CD4-positive, alpha-beta T cell (primary cell): Measurements from ENCODE around the gene LRRC74A. TPM values are rescaled to one million over a fixed set of nuclear protein-coding genes. Genes with fewer than 3 reads are reported as not detected.

Experiments used
- ATAC-seq: fragments of 200-7000 bp; cut with Tn5 transposase; one replicate; pipeline ENCODE4 v1.10.0; 2022; ENCODE audit warnings: mild to moderate bottlenecking; ENCODE audit not compliant: poor library complexity
- CTCF ChIA-PET: fragments of 350-600 bp; sonication (Branson Sonifier 250); formaldehyde crosslinking; loops from one replicate; lab custom pipeline; 2021; ENCODE audit warnings: antibody characterized with exemption, inconsistent platforms; lab: Charles Lee
- POLR2A ChIA-PET: fragments of 350-600 bp; sonication (Branson Sonifier 250); formaldehyde crosslinking; loops from one replicate; lab custom pipeline; 2021; ENCODE audit warnings: antibody characterized with exemption, inconsistent platforms; lab: Charles Lee
- DNase-seq, 14 experiments: peaks; one replicate each; pipeline ENCODE4 v3.0.0-alpha.2; 2013 to 2020; ENCODE audit warnings: mixed read lengths in 2 of 14
- H3K27ac ChIP-seq, 2 donors: one replicate each; pipeline versions ENCODE4 v1.5.1 to v1.7.0; 2013; ENCODE audit warnings: low read length in 2 of 2, low read depth in 1 of 2, mild to moderate bottlenecking in 1 of 2
- H3K27me3 ChIP-seq, 2 experiments: 1 replicate in 1 of 2; 2 replicates in 1 of 2; pipeline versions ENCODE4 v1.6.1 to v1.7.0; 2013; ENCODE audit warnings: low read length in 2 of 2, control low read depth in 1 of 2, mild to moderate bottlenecking in 1 of 2, moderate library complexity in 1 of 2; ENCODE audit not compliant: insufficient read depth in 2 of 2, control insufficient read depth in 1 of 2
- H3K36me3 ChIP-seq: one replicate; pipeline ENCODE4 v1.6.1; 2013; ENCODE audit warnings: low read length, control low read depth; ENCODE audit not compliant: insufficient read depth
- H3K4me1 ChIP-seq: one replicate; pipeline ENCODE4 v1.6.1; 2013; ENCODE audit warnings: low read length, control low read depth; ENCODE audit not compliant: insufficient read depth
- H3K4me3 ChIP-seq: one replicate; pipeline ENCODE4 v1.5.1; 2013; ENCODE audit warnings: mild to moderate bottlenecking, low read length, moderate library complexity
- H3K9me3 ChIP-seq, 2 experiments: 1 replicate in 1 of 2; 2 replicates in 1 of 2; pipeline versions ENCODE4 v1.6.1 to v1.7.0; 2013; ENCODE audit warnings: low read length in 2 of 2, mild to moderate bottlenecking in 2 of 2, control low read depth in 1 of 2, moderate library complexity in 1 of 2; ENCODE audit not compliant: control insufficient read depth in 1 of 2, insufficient read depth in 1 of 2
- H3K27ac Mint-ChIP-seq: one replicate; pipeline ENCODE4 v1.8.0; 2020; ENCODE audit warnings: mixed read lengths
- H3K27me3 Mint-ChIP-seq: one replicate; pipeline ENCODE4 v1.8.0; 2021; ENCODE audit warnings: mixed read lengths
- H3K36me3 Mint-ChIP-seq: one replicate; pipeline ENCODE4 v1.8.0; 2021; ENCODE audit warnings: low read depth, mixed read lengths
- H3K4me1 Mint-ChIP-seq: one replicate; pipeline ENCODE4 v1.8.0; 2021; ENCODE audit warnings: low read depth, mixed read lengths
- H3K4me3 Mint-ChIP-seq: one replicate; pipeline ENCODE4 v1.8.0; 2020; ENCODE audit warnings: mild to moderate bottlenecking, mixed read lengths
- H3K9me3 Mint-ChIP-seq: one replicate; pipeline ENCODE4 v1.8.0; 2020; ENCODE audit warnings: mixed read lengths
- intact Hi-C, 2 experiments: fragments of 100-400 bp; cut with DNase I in 1 of 2; cut with micrococcal nuclease in 1 of 2; formaldehyde crosslinking; loops; one replicate each; pipeline versions ENCODE4 v1.15.1 to v1.9.0; 2023 to 2025; cut with DNase I, micrococcal nuclease
- total RNA-seq, 174 experiments: library from RNA in 2 of 174; stranded (reverse) in 2 of 174; gene quantifications; one replicate each; pipeline ENCODE4 v1.2.3 and lab custom pipeline; 2021 to 2026
- TF ChIP-seq, protein P1 (sequence below): fragments of 200-600 bp; IDR thresholded peaks from one replicate; pipeline ENCODE4 v1.8.0; 2022; ENCODE audit warnings: antibody characterized with exemption, mild to moderate bottlenecking

The LRRC74A gene
- total RNA-seq, 2 experiments from 2014 or later: not detected

DNA sequence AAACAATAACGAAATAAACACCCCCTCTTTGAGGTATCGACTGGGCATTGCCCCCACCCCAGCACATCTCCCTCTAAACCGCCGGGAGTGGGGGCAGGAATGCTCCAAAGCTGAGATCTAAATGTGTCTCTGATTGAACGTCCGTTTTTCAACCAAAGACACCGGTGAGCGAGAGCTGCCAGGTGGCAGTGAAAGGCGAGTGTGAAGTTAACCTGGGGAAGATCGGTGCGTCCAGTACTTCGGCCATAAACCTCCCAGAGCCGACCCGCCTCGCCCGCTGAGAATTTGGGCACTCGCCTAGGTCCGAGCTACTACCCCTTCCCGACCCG, 14.2 kb upstream of the LRRC74A start:
- ATAC-seq (no peak), DNase-seq (peak in 3 of 14 experiments; percentile 4 to 34 (median 27))
- ChIA-PET POLR2A (interaction anchor here (0.6 to 1.9 kb wide), 12 partner anchors 12 to 1039 kb away, joined by 3 to 7 read pairs (median 4); partner anchors contain the start of genes CIPC and VASH1), CTCF (interaction anchor here (0.9 to 1.8 kb wide), 6 partner anchors 27 to 504 kb away, joined by 3 to 7 read pairs (median 4); no protein-coding TSS in a partner anchor)
- intact Hi-C loops: loop anchor here in 1 of 2 experiments (2.0 to 10.0 kb wide), 5 partner anchors 507 to 825 kb away; partner anchors contain the start of genes AHSA1, IFT43, SAMD15 and SPTLC2
- H3K4me3 ChIP-seq: peak overlapping the region; percentile 84
- peak overlapping the region; percentile 39 to 67 for H3K27ac ChIP-seq
- Mint-ChIP-seq H3K36me3 (peaks cover 41% of the 10 kb centered on the region), H3K4me3 (peak overlapping the region; percentile 96), H3K4me1 (peaks cover 35% of the 10 kb centered on the region), H3K27me3 (no peaks in the 10 kb centered on the region), H3K9me3 (no peaks in the 10 kb centered on the region), H3K27ac (peak overlapping the region; percentile 96)
- H3K27me3 ChIP-seq: no peaks in the 10 kb centered on the region
- TF ChIP-seq, protein P1, sequence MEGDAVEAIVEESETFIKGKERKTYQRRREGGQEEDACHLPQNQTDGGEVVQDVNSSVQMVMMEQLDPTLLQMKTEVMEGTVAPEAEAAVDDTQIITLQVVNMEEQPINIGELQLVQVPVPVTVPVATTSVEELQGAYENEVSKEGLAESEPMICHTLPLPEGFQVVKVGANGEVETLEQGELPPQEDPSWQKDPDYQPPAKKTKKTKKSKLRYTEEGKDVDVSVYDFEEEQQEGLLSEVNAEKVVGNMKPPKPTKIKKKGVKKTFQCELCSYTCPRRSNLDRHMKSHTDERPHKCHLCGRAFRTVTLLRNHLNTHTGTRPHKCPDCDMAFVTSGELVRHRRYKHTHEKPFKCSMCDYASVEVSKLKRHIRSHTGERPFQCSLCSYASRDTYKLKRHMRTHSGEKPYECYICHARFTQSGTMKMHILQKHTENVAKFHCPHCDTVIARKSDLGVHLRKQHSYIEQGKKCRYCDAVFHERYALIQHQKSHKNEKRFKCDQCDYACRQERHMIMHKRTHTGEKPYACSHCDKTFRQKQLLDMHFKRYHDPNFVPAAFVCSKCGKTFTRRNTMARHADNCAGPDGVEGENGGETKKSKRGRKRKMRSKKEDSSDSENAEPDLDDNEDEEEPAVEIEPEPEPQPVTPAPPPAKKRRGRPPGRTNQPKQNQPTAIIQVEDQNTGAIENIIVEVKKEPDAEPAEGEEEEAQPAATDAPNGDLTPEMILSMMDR: no peak
- peaks cover 22% of the 10 kb centered on the region for H3K36me3 ChIP-seq
- H3K4me1 ChIP-seq: peaks cover 28% of the 10 kb centered on the region
- no peaks in the 10 kb centered on the region for H3K9me3 ChIP-seq

- CTCF ChIA-PET: interaction anchor here (1.4 to 1.8 kb wide), 2 partner anchors 28 to 102 kb away, joined by 4 to 7 read pairs; no protein-coding TSS in a partner anchor
- DNase-seq (peak; percentile 94 to 99 (median 98)), ATAC-seq (peak; percentile 90)
- TF ChIP-seq, protein P1: no peak
- Histone ChIP-seq H3K27ac (peak within 1 kb of the TSS; percentile 67 to 85), H3K27me3 (no peaks in the 10 kb centered on the region), H3K4me1 (peaks cover 28% of the 10 kb centered on the region), H3K9me3 (no peaks in the 10 kb centered on the region), H3K36me3 (peaks cover 15% of the 10 kb centered on the region), H3K4me3 (peak within 1 kb of the TSS; percentile 84)
- intact Hi-C loops: loop anchor here in 1 of 2 experiments (1.0 to 10.0 kb wide), 6 partner anchors 286 to 825 kb away; partner anchors contain the start of genes AHSA1, CIPC, IFT43 and SAMD15
- Mint-ChIP-seq H3K4me1 (peaks cover 35% of the 10 kb centered on the region), H3K36me3 (peaks cover 35% of the 10 kb centered on the region), H3K4me3 (peak within 1 kb of the TSS; percentile 97), H3K27me3 (no peaks in the 10 kb centered on the region), H3K27ac (peak within 1 kb of the TSS; percentile 96), H3K9me3 (no peaks in the 10 kb centered on the region)
- POLR2A ChIA-PET: interaction anchor here (0.6 to 1.9 kb wide), 14 partner anchors 28 to 1038 kb away, joined by 3 to 7 read pairs (median 3); partner anchors contain the start of genes CIPC, SAMD15, TMED8 and VASH1
Observed at GRCh38 chr14:76812422-76813383, 13.5 kb upstream of the LRRC74A start, which contains the start of gene ANGEL1. Gene ANGEL1, minus strand, starts transcription at chr14:76812882. Its CDS starts 55 bp downstream, at chr14:76812827.
